ENCODE measurements around the gene CHST13.

Gene CHST13

GRCh38 chr3:126501054-126501453, 22.9 kb upstream of the CHST13 start:
- H3K4me3 ChIP-seq (ENCODE audit: low read depth, low read length): no peak overlapping the region
- no peaks in the 10 kb centered on the region for H3K4me1 ChIP-seq
- TF ChIP-seq, protein P1, sequence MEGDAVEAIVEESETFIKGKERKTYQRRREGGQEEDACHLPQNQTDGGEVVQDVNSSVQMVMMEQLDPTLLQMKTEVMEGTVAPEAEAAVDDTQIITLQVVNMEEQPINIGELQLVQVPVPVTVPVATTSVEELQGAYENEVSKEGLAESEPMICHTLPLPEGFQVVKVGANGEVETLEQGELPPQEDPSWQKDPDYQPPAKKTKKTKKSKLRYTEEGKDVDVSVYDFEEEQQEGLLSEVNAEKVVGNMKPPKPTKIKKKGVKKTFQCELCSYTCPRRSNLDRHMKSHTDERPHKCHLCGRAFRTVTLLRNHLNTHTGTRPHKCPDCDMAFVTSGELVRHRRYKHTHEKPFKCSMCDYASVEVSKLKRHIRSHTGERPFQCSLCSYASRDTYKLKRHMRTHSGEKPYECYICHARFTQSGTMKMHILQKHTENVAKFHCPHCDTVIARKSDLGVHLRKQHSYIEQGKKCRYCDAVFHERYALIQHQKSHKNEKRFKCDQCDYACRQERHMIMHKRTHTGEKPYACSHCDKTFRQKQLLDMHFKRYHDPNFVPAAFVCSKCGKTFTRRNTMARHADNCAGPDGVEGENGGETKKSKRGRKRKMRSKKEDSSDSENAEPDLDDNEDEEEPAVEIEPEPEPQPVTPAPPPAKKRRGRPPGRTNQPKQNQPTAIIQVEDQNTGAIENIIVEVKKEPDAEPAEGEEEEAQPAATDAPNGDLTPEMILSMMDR (IDR thresholded peaks at IDR 0.05; ENCODE audit: low read depth, low read length): no peak
- no peaks in the 10 kb centered on the region for H3K27me3 ChIP-seq
- no peaks in the 10 kb centered on the region for H3K36me3 ChIP-seq
- DNase-seq: no peak
- H3K9me3 ChIP-seq: no peaks in the 10 kb centered on the region

GRCh38 chr3:126501736-126502135, 22.2 kb upstream of the CHST13 start:
- no peaks in the 10 kb centered on the region for H3K9me3 ChIP-seq
- no peak overlapping the region for H3K4me3 ChIP-seq (ENCODE audit: low read depth, low read length)
- no peaks in the 10 kb centered on the region for H3K27me3 ChIP-seq
- no peaks in the 10 kb centered on the region for H3K36me3 ChIP-seq
- no peaks in the 10 kb centered on the region for H3K4me1 ChIP-seq
- DNase-seq: no peak
- TF ChIP-seq, protein P1 (IDR thresholded peaks at IDR 0.05; ENCODE audit: low read depth, low read length): no peak

DNA sequence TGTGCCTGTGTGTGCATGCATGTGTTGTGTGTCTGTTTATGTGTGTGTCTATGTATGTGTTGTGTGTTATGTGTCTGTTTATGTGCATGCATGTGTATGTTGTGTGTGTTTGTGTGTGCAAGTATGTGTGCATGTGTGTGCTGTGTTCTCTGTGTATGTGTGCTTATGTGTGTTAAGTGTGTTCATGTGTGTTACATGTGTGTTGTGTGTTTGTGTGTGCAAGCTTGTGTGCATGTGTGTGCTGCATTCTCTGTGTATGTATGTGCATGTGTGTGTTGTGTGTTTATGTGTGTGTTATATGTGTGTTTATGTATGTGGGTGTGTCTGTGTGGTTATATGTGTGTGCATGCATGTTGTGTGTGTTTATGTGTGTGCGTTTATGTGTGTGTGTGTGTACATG, 21.3 kb upstream of the CHST13 start:
- no peak for DNase-seq
- TF ChIP-seq, protein P1 (IDR thresholded peaks at IDR 0.05; ENCODE audit: low read depth, low read length): no peak
- no peaks in the 10 kb centered on the region for H3K4me1 ChIP-seq

GRCh38 chr3:126503701-126504100, 20.3 kb upstream of the CHST13 start:
- DNase-seq: no peak
- H3K36me3 ChIP-seq: no peaks in the 10 kb centered on the region
- no peaks in the 10 kb centered on the region for H3K27me3 ChIP-seq

More for the DNA sequence above, 21.3 kb upstream of the CHST13 start:
- Histone ChIP-seq H3K4me3 (ENCODE audit: low read depth, low read length) (no peak overlapping the region), H3K27me3 (no peaks in the 10 kb centered on the region), H3K9me3 (no peaks in the 10 kb centered on the region), H3K36me3 (no peaks in the 10 kb centered on the region)

GRCh38 chr3:126507886-126508285, 16.1 kb upstream of the CHST13 start:
- no peak for DNase-seq
- TF ChIP-seq, protein P1 (IDR thresholded peaks at IDR 0.05; ENCODE audit: low read depth, low read length): no peak
- no peak overlapping the region for H3K4me3 ChIP-seq (ENCODE audit: low read depth, low read length)
- no peaks in the 10 kb centered on the region for H3K4me1 ChIP-seq
- no peaks in the 10 kb centered on the region for H3K9me3 ChIP-seq
- no peaks in the 10 kb centered on the region for H3K36me3 ChIP-seq
- no peaks in the 10 kb centered on the region for H3K27me3 ChIP-seq

More at GRCh38 chr3:126503701-126504100, 20.3 kb upstream of the CHST13 start:
- TF ChIP-seq, protein P1 (IDR thresholded peaks at IDR 0.05; ENCODE audit: low read depth, low read length): no peak
- Histone ChIP-seq H3K4me3 (ENCODE audit: low read depth, low read length) (no peak overlapping the region), H3K9me3 (no peaks in the 10 kb centered on the region), H3K4me1 (no peaks in the 10 kb centered on the region)

DNA sequence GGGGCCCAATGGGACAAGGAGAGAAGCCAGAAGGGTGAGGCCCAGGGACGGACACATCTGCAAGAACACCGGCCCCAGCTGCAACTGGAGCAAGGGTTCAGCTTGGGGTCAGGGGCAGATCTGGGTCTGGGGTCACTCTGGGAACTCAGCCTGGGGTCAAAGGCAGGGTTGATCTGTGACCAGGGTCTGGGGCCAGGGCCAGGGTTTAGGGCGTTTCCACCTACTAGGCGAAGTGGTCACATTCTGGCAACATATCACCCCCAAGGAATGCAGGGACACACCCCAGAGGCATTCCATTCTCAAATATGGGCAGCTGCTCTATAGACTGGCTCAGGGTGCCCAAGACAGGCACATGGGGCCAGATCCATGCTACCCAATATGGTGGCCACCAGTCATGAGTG, 15.4 kb upstream of the CHST13 start:
- no peaks in the 10 kb centered on the region for H3K27me3 ChIP-seq
- no peak for DNase-seq
- TF ChIP-seq, protein P1 (IDR thresholded peaks at IDR 0.05; ENCODE audit: low read depth, low read length): no peak

More for the DNA sequence above, 15.4 kb upstream of the CHST13 start:
- Histone ChIP-seq H3K4me3 (ENCODE audit: low read depth, low read length) (no peak overlapping the region), H3K4me1 (no peaks in the 10 kb centered on the region), H3K9me3 (no peaks in the 10 kb centered on the region), H3K36me3 (no peaks in the 10 kb centered on the region)

All from BE2C (cell line).